ENCODE results near the gene CARMIL3. TPM values are rescaled to one million over a fixed set of nuclear protein-coding genes. Genes with fewer than 3 reads are reported as not detected.
"Not testable (repeated sequence)": the region's sequence is repeated elsewhere in the genome, so short reads cannot be mapped to it uniquely, and the experiment has no call there.

The CARMIL3 gene, protein sequence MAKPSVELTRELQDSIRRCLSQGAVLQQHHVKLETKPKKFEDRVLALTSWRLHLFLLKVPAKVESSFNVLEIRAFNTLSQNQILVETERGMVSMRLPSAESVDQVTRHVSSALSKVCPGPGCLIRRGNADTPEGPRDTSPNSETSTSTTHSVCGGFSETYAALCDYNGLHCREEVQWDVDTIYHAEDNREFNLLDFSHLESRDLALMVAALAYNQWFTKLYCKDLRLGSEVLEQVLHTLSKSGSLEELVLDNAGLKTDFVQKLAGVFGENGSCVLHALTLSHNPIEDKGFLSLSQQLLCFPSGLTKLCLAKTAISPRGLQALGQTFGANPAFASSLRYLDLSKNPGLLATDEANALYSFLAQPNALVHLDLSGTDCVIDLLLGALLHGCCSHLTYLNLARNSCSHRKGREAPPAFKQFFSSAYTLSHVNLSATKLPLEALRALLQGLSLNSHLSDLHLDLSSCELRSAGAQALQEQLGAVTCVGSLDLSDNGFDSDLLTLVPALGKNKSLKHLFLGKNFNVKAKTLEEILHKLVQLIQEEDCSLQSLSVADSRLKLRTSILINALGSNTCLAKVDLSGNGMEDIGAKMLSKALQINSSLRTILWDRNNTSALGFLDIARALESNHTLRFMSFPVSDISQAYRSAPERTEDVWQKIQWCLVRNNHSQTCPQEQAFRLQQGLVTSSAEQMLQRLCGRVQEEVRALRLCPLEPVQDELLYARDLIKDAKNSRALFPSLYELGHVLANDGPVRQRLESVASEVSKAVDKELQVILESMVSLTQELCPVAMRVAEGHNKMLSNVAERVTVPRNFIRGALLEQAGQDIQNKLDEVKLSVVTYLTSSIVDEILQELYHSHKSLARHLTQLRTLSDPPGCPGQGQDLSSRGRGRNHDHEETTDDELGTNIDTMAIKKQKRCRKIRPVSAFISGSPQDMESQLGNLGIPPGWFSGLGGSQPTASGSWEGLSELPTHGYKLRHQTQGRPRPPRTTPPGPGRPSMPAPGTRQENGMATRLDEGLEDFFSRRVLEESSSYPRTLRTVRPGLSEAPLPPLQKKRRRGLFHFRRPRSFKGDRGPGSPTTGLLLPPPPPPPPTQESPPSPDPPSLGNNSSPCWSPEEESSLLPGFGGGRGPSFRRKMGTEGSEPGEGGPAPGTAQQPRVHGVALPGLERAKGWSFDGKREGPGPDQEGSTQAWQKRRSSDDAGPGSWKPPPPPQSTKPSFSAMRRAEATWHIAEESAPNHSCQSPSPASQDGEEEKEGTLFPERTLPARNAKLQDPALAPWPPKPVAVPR (N-terminal part only)
- 1 to 10 TPM; 1.9 to 2.1 TPM for total RNA-seq

- H3K27ac Mint-ChIP-seq, result no peak within 1 kb of the TSS
- peaks cover 0 to 2% of the 10 kb centered on the region in 2 donors for H3K36me3 Mint-ChIP-seq (ENCODE audit: insufficient read depth in 2 of 2)
- H3K4me1 Mint-ChIP-seq (ENCODE audit: low read depth), result peaks cover 19% of the 10 kb centered on the region
Measured at GRCh38 chr14:24051789-24052655, at the start of gene CARMIL3. Gene CARMIL3 (plus strand): TSS chr14:24052009. CDS start chr14:24052154, 145 bp downstream.

GRCh38 chr14:24006471-24006816, 45.4 kb upstream of the CARMIL3 start:
- Mint-ChIP-seq H3K4me1 (ENCODE audit: low read depth) (peaks cover 35% of the 10 kb centered on the region), H3K4me3 (peak overlapping the region in 1 of 2 donors; percentile 73)
- not testable (repeated sequence) for H3K27me3 Mint-ChIP-seq (ENCODE audit: low read depth); DNase-seq; H3K27ac Mint-ChIP-seq; H3K9me3 Mint-ChIP-seq; H3K36me3 Mint-ChIP-seq (ENCODE audit: insufficient read depth in 2 of 2)
- peak; percentile 37 to 53 for ATAC-seq (replicated peaks in 1 of 2)

More at GRCh38 chr14:24051789-24052655, at the start of gene CARMIL3:
- no peaks in the 10 kb centered on the region for H3K9me3 Mint-ChIP-seq
- H3K4me3 Mint-ChIP-seq, result peak within 1 kb of the TSS; percentile 79 to 82
- peaks cover 7% of the 10 kb centered on the region for H3K27me3 Mint-ChIP-seq (ENCODE audit: low read depth)
- ATAC-seq (replicated peaks in 1 of 2), result peak; percentile 70 to 73
- DNase-seq, result peak; percentile 74 to 75

DNA sequence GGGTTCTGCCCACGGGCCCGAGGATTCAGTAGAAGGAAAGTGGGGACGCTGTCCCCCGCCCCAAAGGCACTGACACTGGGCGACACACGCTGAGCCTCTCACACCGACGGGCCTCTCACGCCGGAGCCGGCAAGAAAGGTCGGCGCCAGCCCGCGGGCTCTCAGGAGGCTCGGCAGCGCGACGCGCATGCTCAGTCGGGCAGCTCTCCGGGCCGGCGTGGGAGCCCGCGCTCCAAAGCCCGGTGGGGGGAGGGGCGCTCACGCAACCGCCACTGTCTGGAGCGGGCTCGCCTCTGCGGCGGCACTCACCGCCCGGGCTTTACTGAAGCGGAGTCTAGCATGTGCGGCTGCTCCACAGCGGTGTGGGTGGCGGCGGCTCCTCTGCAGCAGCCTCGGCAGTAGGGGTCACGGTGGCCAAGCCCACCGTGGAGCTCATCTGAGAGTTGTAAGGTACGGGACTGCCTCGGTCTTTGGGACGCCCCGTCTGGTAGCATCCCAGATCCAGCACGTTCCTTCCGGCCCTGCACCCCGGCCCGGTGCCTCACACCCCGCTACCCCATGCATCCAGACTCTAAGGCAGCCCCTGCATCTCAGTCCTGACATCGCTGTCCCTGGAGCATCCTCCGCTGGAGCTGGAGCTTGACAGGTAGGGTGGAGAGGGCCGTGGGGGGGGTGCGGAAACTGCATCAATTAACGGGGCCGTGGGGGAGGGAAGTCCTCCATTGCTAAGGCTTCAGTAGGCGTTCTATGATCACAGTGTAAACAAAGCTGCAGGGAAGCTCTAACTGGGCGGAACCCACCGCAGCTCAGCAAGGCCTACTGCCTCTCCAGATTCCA, 44.8 kb upstream of the CARMIL3 start:
- not testable (repeated sequence) for H3K9me3 Mint-ChIP-seq; H3K36me3 Mint-ChIP-seq (ENCODE audit: insufficient read depth in 2 of 2); H3K27ac Mint-ChIP-seq; H3K27me3 Mint-ChIP-seq (ENCODE audit: low read depth)
- peak overlapping the region; percentile 62 to 73 for H3K4me3 Mint-ChIP-seq
- H3K4me1 Mint-ChIP-seq (ENCODE audit: low read depth), result peaks cover 36% of the 10 kb centered on the region
- ATAC-seq (replicated peaks in 1 of 2) (peak; percentile 94 to 95), DNase-seq (peak; percentile 81 to 82)

GRCh38 chr14:24011051-24011450, 40.8 kb upstream of the CARMIL3 start:
- DNase-seq (no peak), ATAC-seq (replicated peaks in 1 of 2) (no peak)
- peak overlapping the region; percentile 25 to 70 for H3K4me3 Mint-ChIP-seq
- no peaks in the 10 kb centered on the region for H3K27me3 Mint-ChIP-seq (ENCODE audit: low read depth)
- peaks cover 0 to 3% of the 10 kb centered on the region in 2 donors for H3K36me3 Mint-ChIP-seq (ENCODE audit: insufficient read depth in 2 of 2)
- H3K9me3 Mint-ChIP-seq, result no peaks in the 10 kb centered on the region
- H3K4me1 Mint-ChIP-seq (ENCODE audit: low read depth), result peaks cover 36% of the 10 kb centered on the region
- H3K27ac Mint-ChIP-seq, result peak overlapping the region; percentile 83

DNA sequence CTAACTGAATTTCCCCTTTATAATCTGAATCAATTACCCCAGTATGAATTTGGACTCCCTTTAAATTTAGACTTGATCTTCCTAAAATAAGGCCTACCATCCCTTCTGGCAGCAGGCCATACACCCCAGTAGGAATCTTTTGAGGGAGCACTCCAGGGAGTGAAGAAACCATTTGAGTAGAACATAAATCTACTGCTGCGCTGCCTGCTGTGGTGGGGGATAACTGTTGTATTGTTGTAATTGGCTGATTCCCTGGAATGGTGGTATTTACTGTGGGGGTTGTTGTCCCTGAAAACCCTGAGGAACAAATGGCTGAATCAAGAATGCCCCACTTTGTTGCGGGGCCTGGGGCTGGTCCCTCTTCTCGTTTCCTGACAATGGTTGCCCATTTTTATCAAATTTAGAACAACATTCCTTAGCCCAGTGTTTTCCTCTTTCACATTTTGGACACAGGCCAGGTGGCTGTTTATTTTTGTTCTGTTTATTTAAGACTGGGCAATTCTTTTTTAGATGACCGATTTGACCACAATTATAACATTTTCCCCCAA, 39.0 kb upstream of the CARMIL3 start:
- H3K27me3 Mint-ChIP-seq (ENCODE audit: low read depth); H3K9me3 Mint-ChIP-seq; H3K4me3 Mint-ChIP-seq; H3K36me3 Mint-ChIP-seq (ENCODE audit: insufficient read depth in 2 of 2); H3K27ac Mint-ChIP-seq; DNase-seq; ATAC-seq (replicated peaks in 1 of 2): not testable (repeated sequence)
- H3K4me1 Mint-ChIP-seq (ENCODE audit: low read depth), result peaks cover 35% of the 10 kb centered on the region

DNA sequence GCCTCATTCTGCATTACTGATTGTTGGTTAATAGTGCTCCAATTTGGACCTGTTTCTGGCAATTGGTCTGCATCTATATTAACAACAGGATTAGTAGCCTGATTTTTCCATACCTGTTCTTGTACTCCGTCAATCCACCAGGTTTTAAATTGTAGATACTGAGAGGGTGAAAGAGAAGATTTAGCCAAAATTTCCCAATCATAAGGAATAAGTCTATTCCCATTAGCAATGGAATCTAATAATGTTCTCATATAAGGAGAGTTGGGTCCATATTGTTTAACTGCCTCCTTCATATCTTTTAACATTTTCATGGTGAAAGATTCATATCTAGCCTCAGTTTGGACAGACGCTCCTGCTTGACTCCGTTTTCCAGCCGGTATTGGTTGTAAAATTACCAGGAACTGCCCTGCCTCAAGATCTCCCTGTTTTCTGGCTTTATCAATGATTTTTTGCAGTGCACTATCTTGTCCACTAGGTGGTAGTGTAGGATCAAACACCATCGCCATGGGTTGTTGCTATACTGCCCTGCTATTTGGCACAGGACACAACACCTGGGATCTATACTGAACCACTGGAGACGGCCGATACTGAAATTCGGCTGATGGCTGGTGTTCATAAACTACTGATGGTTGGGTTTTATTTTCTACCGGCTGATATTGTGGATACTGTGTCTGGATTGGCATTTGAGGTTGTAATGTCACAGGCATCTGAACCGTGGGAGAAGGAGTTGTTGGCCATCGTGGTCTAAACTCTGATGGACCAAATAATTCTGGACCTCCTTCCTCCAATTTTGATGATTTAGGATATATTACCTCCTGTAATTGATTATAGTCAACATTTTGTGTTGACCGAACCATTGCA, 37.9 kb upstream of the CARMIL3 start:
- H3K27me3 Mint-ChIP-seq (ENCODE audit: low read depth), result peaks cover 13% of the 10 kb centered on the region
- H3K9me3 Mint-ChIP-seq, result peaks cover 0 to 2% of the 10 kb centered on the region in 2 donors
- DNase-seq (peak; percentile 50 to 68), ATAC-seq (replicated peaks in 1 of 2) (peak; percentile 92 to 96)
- H3K36me3 Mint-ChIP-seq (ENCODE audit: insufficient read depth in 2 of 2), result peaks cover 0 to 1% of the 10 kb centered on the region in 2 donors
- no peak overlapping the region for H3K4me3 Mint-ChIP-seq
- no peak overlapping the region for H3K27ac Mint-ChIP-seq
- peaks cover 24% of the 10 kb centered on the region for H3K4me1 Mint-ChIP-seq (ENCODE audit: low read depth)

DNA sequence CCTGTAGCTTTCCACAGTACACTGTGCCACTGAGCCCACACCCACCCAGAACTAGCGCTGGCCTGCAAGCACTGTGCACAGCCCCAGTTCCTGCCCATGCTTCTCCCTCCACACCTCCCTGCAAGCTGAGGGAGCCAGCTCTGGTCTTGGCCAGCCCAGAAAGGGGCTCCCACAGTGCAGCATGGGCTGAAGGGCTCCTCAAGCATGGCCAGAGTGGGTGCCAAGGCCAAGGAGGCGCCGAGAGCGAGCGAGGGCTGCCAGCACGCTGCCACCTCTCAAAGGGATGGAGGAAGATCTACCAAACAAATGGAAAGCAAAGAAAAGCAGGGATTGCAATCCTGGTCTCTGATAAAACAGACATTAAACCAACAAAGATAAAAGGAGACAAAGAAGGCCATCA, 36.1 kb upstream of the CARMIL3 start:
- H3K9me3 Mint-ChIP-seq; H3K27ac Mint-ChIP-seq; H3K4me1 Mint-ChIP-seq (ENCODE audit: low read depth); ATAC-seq (replicated peaks in 1 of 2); DNase-seq; H3K4me3 Mint-ChIP-seq; H3K36me3 Mint-ChIP-seq (ENCODE audit: insufficient read depth in 2 of 2): not testable (repeated sequence)
- H3K27me3 Mint-ChIP-seq (ENCODE audit: low read depth), result peaks cover 13% of the 10 kb centered on the region

DNA sequence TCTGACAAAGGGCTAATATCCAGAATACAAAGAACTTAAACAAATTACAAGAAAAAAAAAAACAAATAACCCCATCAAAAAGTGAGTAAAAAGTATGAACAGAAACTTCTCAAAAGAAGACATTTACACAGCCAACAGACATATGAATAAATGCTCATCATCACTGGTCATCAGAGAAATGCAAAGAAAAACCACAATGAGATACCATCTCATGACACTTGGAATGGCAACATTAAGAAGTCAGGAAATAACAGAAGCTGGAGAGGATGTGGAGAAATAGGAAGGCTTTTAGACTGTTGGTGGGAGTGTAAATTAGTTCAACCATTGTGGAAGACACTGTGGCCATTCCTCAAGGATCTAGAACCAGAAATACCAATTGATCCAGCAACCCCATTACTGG, 32.8 kb upstream of the CARMIL3 start:
- H3K9me3 Mint-ChIP-seq; ATAC-seq (replicated peaks in 1 of 2): not testable (repeated sequence)

DNA sequence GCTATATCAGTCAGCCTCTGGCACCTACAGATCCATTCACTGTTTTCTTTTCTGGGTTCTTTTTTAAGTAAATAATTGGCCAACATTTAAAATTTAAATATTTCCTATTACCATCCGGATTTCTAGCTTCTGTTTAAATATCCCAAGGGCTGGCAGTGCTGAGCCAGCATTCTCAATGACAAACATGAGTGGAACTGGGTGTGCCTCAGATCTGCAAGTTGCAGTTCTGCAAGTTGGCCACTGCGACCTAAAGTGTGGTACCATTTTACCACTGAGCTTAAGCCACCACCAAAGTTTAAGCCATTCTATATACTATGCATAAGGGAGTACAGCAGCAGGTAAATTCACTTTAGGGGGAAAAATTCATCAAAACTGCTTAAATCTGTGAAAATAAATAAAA, 31.9 kb upstream of the CARMIL3 start:
- not testable (repeated sequence) for H3K9me3 Mint-ChIP-seq; H3K4me3 Mint-ChIP-seq; H3K36me3 Mint-ChIP-seq (ENCODE audit: insufficient read depth in 2 of 2); H3K27ac Mint-ChIP-seq; H3K4me1 Mint-ChIP-seq (ENCODE audit: low read depth); DNase-seq; ATAC-seq (replicated peaks in 1 of 2)
- peaks cover 21% of the 10 kb centered on the region for H3K27me3 Mint-ChIP-seq (ENCODE audit: low read depth)

More for the DNA sequence above, 32.8 kb upstream of the CARMIL3 start:
- not testable (repeated sequence) for H3K27ac Mint-ChIP-seq; H3K36me3 Mint-ChIP-seq (ENCODE audit: insufficient read depth in 2 of 2); H3K4me1 Mint-ChIP-seq (ENCODE audit: low read depth); DNase-seq; H3K4me3 Mint-ChIP-seq
- peaks cover 20% of the 10 kb centered on the region for H3K27me3 Mint-ChIP-seq (ENCODE audit: low read depth)

DNA sequence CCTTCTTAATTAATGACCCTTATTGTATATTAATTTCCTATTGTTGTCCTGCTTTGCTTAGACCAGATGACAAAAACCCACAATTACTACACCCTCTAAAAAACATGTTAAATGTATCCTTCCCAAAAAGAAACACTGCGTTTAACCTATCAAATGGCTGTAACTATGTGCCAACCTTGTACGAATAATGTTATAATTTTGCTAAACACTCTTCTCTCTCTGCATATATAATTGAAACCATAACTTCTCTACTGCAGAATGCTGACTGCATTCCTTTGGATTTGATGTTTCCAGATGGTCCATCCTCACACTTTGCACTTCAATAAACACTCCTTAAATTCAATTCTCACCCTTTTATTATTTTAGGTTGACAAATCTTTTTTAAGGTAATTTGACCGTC, 31.3 kb upstream of the CARMIL3 start:
- ATAC-seq (replicated peaks in 1 of 2); DNase-seq; H3K36me3 Mint-ChIP-seq (ENCODE audit: insufficient read depth in 2 of 2); H3K4me1 Mint-ChIP-seq (ENCODE audit: low read depth); H3K4me3 Mint-ChIP-seq; H3K27ac Mint-ChIP-seq; H3K9me3 Mint-ChIP-seq: not testable (repeated sequence)
- peaks cover 21% of the 10 kb centered on the region for H3K27me3 Mint-ChIP-seq (ENCODE audit: low read depth)
